NOMO-1 (cell line): ENCODE results near the gene MYADML2.
A peak's percentile ranks its signal among the peaks of the same experiment; 100 is the strongest.

Source experiments
- DNase-seq, 2 experiments: peaks; one replicate each; lab custom pipeline; 2025; ENCODE audit not compliant: unreplicated experiment in 2 of 2; lab: John Stamatoyannopoulos, UW

Gene MYADML2

DNA sequence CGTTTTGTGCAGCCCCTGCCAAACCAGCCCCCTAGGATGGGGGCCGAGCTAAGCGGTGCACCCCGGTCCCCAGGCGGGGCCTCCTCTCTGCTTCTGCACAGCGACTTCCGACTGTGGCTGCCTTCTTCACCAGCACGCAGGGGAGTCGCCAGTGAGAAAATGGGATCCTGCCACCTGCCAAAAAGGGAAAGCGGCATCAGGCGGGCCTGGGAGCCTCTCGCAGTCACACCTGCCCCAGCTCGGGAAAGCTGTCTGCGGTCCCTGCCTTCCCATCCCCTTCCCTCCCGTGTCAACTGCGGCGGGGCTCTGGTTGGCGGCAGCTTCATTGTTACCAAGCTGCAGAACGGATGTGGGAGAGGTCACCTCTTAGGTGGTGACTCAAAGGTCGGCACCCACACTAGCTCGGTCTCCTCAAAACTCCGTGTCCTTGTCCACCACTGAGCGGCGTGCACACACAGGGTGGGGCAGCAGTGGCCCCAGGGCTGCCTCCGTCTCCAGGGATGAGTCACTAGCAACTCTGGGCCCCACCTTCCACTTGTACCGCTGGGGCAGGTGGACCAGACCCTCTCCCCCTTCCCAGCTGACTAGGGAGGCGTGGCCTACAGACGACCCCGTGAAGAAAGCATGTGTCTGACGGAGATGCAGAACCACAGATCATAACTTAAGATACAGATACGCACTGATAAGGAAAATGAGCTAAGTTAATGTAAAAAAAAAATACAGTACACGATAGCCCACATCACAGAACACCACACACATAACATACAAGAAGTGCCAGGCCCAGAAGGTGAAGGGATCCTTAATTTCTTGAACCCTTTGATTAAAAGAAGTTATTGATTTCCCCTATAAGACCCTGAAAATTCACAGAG, 34.4 kb downstream of the MYADML2 start:
- DNase-seq, result no peak

DNA sequence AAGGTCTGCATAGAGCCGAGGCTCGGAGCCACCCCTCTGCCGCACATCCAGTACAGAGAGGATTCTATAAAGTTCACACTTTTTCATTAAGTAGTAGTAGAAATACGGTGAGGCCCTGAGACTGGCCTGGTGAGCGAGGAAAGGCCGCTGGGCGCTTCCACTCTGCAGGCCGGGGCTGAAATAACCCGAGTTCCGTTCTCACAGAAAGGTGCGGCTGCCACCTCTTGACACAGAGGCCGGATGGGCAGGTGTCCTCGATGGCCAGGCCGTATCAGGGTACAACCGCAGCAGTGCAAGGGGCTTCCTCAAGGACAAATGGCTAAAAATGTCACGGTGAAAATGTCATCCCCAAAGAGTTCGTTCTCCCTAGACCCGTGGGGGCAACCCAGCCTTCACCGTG, 35.1 kb downstream of the MYADML2 start:
- no peak for DNase-seq

DNA sequence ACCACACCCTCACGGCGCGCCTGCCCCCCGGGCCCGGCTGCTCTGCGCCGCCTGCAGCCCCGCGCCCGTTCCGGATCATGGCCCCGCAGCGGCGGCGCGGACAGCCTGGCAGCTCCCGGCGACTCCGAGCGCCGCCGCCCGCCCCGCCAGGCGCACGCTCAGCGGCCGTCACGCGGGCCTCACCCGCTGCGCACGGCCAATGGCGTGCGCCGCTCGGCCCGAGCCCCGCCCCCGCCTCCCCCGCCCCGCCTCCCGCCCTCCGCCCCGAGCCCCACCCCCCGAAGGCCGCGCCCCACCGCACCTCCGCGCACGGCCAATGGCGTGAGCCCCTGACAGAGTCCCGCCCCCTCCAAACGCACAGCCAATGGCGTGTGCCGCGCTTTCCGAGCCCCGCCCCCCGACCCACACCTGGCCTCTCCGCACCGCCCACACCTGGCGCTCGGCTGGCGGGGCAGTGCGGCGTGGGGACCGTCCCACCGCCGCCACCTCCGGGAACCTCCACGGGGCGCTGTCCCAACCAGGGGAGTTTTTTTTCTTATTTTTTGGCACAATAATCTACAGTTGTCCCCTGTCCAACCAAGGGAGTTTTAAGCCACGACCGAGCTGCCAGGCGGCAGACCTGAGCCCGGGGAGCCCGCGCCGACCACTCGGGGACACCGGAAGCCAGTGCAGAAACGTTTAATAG, 35.6 kb downstream of the MYADML2 start, which contains the start of gene PCYT2:
Gene PCYT2, minus strand, starts transcription at position 123 of the 685 bp plus-strand sequence. Its CDS starts 44 bp downstream, at position 79.
- peak; percentile 72 to 87 for DNase-seq

DNA sequence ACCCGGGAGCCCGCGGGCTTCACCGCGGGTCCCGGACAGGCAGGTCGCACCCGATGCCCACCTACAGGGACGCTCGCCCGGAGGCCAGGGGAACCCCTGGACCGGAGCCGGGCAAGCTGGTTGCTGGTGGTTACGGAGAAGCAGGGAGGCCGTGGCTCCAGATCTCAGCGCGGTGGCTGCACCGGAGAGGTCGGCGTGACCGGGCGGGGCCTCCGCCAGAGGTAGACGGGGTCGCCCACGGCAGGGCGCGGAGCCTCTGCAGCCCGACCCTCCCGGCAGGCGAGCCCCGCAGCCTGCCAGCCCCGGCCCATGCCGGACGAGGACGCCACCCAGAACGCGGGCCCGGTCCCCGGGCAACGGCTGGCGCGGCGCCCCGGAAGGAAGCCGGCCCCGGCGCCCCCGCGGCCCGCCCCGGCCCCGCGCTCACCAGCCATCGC, 36.2 kb downstream of the MYADML2 start:
- no peak for DNase-seq

DNA sequence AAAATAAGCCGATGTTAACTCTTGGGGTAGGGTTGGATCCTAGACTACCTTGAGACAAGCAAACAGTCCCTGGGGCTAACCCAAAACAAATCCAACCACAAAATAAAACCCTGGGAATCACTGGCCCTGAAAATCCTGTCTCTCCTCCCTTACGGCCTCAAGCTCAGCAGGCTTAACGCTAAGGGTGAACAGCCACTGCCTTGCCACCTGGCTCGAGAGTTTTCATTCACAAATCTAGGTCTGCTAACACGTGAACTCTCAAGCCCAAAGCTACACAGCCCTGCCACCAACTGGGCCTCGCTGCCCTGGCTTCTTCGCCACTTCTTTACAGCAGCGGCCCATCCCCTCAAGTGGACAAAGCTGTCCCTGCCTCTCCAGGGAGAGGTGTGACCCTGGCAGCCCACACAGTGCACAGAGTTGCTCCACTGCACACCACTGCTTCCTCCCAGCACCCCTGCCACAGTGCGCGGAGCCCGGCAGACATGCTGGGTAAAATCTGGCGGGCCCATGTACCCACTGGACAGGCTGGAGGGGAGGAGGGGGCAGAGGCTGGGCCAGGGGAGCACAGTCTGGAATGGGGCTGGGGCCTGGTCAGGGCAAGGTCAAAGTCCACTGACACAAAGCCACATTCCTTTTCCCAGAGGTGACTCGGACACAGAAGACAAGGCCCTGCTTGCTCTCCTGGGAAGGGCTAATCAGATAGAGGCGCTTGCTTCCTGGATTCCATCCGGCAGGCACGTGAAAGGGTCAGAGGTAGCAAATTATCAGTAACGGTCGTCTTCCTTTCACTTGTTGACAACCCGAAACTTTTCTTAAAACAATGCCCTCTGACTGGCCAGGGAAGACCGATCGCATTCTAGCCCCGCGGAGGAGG, 36.8 kb downstream of the MYADML2 start:
- DNase-seq, result no peak

DNA sequence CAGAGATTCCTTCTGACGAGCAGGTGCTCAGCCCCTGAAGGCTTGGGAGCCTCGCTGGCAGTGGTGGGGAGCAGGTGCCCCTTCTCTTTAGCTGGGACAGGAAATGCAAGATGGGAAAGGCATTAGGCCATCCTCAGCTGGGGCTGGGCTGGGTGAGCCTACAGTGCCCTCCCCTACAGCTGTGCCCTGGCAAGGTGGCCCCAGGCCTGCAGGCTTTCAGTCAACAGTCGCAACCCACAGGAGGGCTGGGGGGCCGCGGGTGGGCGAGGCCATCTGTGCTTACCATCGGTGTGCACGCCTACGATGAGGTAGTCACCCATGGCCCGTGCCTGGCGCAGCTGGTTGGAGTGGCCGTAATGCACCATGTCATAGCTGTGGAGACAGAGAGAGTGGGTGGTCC, 37.8 kb downstream of the MYADML2 start:
- no peak for DNase-seq

DNA sequence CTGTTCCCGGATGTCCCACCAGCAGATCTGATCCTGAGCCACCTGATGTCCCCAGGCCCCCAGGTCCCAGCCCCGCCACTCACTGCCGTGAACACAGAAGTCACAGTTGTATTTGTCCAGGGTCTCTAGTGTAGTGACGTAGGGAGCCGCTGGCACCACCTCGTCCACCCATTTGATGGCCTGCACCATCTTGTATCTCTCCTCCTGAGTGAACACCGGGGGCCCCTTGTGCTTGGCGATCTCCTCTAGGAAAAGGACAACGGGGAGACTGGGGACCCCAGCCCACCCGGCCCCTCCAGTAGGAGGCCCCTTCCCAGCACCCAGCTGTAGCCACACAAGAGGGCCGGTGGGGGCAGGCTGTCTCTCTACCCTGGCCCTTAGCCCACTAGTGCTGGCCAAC, 38.2 kb downstream of the MYADML2 start:
- DNase-seq, result no peak

DNA sequence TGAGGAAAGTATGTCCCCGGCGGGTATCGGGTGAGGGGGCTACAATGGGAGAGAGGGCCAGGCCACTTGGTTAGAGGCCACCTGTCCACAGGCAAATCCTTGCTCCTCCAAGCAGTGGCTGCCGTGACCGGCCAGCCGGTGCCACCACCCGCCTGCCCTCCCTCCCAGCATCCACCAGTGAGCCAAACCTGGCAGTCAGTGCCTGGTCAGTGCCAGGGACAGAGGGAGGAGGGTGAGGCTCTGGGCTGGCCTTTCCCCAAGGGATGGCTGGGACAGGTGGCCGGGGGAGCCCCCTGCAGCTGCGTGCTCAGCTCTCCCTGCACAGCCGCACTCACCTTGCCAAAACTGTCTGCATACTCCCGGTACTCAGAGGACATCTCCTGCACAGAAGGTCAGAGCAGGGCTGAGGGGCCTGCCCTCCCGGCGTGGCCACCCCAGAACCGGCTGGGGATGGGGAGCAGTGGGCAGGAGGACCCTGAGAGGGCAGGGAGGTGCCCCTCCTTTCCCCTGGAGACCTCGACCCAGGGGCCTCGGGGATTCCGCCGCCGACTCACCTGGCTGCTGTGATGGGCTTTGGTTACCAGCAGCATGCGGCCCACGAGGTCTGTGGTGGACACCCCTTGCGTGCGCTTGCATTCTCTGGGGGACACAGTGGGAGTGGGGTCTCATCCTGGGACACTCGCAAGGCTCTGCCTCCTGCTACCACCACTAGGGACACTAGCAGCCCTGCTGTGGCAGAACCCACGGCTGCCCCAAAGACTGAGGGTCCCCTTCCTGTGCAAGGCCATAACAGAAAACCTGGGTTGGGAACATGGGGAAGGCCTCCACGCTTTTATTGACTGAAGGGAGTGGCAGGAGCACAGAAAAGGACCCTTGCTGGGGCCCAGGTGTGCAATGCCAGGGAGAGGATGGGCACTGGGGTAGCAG, 39.6 kb downstream of the MYADML2 start:
- no peak for DNase-seq

DNA sequence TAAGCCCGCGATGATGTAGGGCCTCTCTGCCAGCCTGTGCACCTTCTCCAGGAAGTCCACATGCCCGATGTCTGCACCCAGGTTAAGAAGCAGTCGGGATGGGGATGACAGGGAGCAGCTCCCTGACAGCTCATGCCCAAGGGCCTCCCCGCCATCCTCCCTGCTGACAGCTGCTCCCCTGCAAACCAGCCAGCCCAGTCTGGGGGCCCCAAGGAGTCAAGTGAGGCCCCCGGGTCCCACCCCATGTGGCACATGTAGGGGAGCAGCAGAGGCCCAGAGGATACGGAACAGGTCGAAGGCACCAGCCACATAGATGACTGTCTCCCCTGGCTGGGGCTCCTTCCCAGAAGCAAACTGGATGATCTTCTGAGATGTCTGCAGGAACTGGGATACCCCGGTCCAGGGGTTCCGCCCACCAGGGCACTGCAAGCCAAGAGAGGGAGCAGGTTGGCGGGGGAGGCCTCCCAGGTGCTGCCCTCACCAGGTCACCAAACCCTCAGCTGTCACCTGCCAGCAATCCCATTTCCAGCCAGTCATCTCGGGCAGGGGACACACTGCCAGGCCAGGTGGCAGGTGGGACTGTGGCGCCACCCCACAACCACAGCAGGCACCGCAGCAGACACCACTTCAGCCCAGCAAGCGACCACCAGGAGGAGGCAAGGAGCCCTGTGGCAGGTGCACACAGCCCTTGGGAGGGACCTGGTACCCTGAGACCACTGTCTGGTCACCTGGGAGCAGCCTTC, 40.4 kb downstream of the MYADML2 start:
- no peak for DNase-seq

DNA sequence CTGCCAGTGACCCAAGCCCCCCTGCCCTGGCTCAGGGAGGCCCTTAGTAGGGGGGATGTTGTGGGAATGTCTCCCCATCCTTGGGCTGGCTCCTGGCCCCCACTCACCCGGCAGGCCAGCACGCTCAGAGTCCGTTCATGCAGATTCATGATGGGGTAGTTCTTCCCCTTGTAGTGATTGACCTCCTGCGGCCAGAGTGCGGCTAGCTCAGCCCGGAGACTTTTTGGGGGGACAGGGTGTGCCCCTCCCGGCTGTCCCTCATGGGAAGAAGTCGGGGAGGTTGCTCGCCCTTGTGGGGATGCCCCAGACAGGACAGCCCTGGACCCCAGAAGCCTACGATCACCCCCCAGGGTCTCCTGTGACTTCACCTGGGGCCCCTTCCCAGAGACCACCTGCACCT, 41.0 kb downstream of the MYADML2 start:
- DNase-seq, result no peak

DNA sequence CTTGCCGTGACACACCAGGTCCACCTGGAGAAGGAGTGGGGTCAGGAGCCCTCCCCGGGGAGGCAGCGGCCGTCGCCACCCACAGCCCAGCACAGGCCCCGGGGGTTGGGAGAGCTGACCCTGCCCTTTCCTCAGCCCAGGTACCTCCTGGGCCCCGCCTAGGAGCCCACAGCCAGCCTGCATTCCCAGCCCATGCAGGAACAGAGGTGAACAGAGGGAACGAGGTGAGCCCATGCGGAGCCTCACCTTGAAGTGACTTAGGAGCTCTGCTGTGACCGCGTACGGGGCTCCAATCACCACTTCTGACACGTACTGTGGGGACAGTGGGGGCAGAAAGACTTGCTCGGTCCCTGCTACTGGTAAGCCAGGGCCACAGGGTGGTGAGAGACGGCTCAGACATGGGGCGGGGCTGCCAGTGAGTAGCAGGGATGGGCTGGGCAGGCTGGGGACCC, 41.6 kb downstream of the MYADML2 start:
- no peak for DNase-seq

DNA sequence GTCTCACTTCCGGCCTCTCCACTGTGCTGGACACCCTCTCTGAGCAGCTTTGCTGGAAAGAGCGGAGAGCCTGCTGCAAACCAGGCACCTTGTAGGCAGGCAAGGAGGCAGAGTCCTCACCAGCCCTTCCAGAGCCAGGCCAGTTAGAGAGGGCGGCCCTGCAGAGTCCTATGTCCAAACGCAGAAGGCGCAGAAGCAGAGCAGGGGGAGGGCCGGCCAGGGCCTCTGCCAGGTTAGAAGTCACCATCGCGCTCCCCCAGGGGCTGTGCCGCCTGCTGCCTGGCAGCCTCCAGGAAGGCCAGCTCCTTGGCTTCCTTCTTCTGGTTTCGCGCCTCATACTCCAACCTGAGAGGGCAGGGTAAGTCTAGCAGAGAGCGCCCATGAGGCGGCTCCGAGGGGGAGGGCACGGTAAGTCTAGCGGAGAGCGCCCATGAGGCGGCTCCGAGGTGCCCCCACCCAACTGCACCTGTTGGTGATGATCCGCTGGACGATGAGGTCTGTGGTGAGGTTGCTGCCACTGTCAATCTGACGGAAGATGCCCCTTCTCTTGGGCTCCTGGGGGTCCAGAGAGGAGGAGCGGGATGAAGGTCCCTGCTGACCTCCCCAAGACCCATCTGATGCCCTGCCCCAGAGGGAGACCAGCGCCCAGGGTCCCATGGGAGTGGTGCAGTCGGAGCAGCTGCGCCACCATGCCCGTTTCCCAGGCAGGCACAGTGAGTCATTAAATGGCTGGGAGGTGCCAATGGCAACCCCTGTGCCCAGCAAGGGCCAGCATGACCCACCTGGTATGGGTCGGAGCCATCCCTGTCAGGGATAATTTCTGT, 42.2 kb downstream of the MYADML2 start:
- no peak for DNase-seq

DNA sequence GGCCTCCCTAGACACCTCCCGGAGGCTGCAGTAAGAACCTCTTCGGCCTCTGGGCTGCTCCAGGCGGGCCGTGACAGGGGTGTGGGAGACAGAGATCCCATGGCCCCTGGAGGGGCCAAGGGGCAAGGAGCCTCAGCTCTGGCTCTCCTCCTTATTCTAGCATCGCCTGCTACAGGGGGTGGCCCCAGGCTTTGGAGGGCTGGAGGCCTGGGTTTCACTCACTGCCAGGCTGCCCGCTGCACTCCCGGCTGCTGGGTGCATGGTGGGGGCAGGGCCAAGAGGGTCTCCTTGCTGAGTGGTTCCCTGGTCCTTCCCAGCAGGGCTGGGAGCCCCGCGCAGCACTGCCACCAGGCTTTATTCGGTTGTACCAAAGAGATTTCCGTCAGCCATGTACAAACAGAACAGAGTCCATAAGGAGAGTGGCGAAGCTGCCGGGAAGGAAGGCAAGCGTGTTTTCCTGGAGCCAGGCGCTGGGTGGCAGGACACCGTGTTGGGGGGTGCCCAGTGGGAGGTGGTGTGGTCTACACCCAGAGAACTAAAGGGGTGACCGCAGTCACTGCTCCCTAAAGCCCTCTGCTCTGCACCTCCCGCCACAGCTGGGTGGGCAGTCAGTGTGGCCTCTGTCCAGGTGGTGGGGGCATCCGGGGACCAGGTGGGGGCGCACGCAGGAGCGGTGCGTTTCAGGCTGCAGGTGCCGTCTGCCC, 43.0 kb downstream of the MYADML2 start:
- no peak for DNase-seq

DNA sequence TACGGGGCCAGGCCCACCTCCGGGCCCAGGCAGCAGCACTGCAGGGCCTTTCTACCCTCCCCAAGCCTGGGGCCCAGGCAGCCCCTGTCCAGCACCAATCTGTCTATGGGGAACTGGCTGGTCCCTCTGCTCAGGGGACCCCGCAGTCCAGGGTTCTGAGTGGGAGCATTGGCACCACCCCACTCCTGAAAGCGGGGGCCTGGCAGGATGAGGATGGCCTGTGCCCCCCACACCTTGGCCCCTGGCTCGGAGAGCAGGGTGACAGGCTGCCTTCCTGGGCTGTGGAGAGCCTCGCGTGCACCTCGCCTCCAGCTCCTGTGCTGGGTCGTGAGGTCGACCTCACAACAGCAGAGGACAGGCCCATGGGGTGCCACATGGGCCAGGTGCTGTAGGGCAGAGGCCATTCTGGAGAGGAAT, 43.6 kb downstream of the MYADML2 start:
- no peak for DNase-seq

DNA sequence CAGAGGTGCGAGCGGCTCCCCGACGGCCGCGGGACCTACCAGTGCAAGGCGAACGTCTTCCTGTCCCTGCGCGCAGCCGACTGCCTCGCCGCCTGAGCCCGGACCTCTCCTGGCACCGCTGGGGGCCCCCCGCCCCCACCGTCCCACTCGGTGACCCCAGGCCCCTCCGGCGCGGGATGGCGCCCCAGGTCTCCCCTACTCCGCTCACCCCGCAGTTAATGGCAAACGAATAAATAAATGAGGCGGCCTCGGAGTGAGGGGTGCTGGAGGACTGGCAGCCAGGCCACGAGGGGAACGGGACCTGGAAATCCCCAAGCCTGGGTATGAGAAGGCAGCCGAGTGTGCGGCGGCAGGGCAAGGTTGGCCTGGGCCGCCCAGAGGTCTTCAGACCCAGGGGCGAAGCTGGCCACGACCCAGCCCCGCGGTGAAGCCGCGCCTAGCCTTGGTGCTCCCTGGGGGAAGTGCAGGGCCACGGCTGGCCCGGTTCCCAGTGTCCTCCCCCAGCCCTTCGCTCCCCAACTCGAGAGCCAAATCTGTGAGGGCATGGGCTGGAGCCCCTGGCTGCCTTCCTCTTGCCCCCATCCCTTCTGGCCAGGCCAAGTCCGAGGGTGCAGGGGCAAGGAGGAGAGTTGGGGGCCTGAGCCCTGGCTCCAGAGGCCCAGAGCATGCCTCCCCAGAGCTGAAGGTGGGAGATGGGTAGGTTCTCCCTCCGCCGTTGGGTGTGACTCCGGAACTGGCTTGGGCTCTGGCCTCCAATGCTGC, 44.2 kb downstream of the MYADML2 start:
- DNase-seq, result no peak

DNA sequence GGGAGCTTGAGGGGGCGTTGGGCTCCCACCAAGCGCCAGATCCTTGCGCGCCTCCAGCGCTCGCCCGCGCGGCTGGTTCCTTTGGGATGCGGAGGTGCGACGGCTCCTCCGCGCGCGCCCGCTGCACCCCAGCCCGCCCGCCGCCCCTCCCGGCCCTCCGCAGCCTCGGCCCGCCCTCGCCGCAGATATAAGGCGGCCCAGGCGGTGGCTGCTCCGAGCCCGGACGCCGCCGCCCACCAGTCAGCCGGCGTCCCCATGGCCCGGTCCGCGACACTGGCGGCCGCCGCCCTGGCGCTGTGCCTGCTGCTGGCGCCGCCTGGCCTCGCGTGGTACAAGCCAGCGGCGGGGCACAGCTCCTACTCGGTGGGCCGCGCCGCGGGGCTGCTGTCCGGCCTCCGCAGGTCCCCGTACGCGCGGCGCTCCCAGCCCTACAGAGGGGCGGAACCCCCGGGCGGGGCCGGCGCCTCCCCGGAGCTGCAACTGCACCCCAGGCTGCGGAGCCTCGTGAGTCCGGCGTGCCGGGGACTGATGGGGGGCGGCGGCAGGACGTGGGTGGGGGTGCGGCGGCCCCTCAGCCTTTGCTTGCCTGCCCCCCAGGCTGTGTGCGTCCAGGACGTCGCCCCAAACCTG, 44.9 kb downstream of the MYADML2 start, which contains the start of gene NPB:
Gene NPB, plus strand, starts transcription at position 216 of the 630 bp plus-strand sequence. Its CDS starts 40 bp downstream, at position 256.
- DNase-seq, result peak in 1 of 2 experiments; percentile 8
